ENCODE results near the gene TRPM8.

TRPM8 gene

GRCh38 chr2:233928594-233929351 lies 11.6 kb downstream of the TRPM8 start:
- H3K4me3 ChIP-seq (ENCODE audit: low read depth, low read length) = no peak overlapping the region
- TF ChIP-seq CTCF (IDR thresholded peaks at IDR 0.05; ENCODE audit: low read depth, low read length) (peak; percentile 74), MAX (IDR thresholded peaks at IDR 0.05; ENCODE audit: low read depth, low read length) (no peak)
- DNase-seq (ENCODE audit: low read depth) = peak; percentile 61

GRCh38 chr2:233929352-233930022 lies 12.3 kb downstream of the TRPM8 start:
- H3K4me3 ChIP-seq (ENCODE audit: low read depth, low read length) = no peak overlapping the region
- peak; percentile 41 for DNase-seq (ENCODE audit: low read depth)
- TF ChIP-seq POLR2A (IDR thresholded peaks at IDR 0.05; ENCODE audit: extremely low read depth, insufficient read length) (no peak), MAX (IDR thresholded peaks at IDR 0.05; ENCODE audit: low read depth, low read length) (no peak), CTCF (IDR thresholded peaks at IDR 0.05; ENCODE audit: low read depth, low read length) (no peak), MYC (IDR thresholded peaks at IDR 0.05; ENCODE audit: low read depth, low read length) (no peak)

GRCh38 chr2:233934524-233934923 lies 17.4 kb downstream of the TRPM8 start:
- no peak for DNase-seq (ENCODE audit: low read depth)
- TF ChIP-seq MAX (IDR thresholded peaks at IDR 0.05; ENCODE audit: low read depth, low read length) = no peak
- H3K4me3 ChIP-seq (ENCODE audit: low read depth, low read length) = no peak overlapping the region

- DNase-seq (ENCODE audit: low read depth) = no peak
- H3K4me3 ChIP-seq (ENCODE audit: low read depth, low read length) = no peak overlapping the region
- TF ChIP-seq MAX (IDR thresholded peaks at IDR 0.05; ENCODE audit: low read depth, low read length) (no peak), CTCF (IDR thresholded peaks at IDR 0.05; ENCODE audit: low read depth, low read length) (no peak), POLR2A (IDR thresholded peaks at IDR 0.05; ENCODE audit: extremely low read depth, insufficient read length) (no peak), MYC (IDR thresholded peaks at IDR 0.05; ENCODE audit: low read depth, low read length) (no peak)
These were observed 18.3 kb downstream of the TRPM8 start for GRCh38 chr2:233935426-233935825.

- no peak for DNase-seq (ENCODE audit: low read depth)
- no peak overlapping the region for H3K4me3 ChIP-seq (ENCODE audit: low read depth, low read length)
- TF ChIP-seq MAX (IDR thresholded peaks at IDR 0.05; ENCODE audit: low read depth, low read length) (no peak), POLR2A (IDR thresholded peaks at IDR 0.05; ENCODE audit: extremely low read depth, insufficient read length) (no peak), MYC (IDR thresholded peaks at IDR 0.05; ENCODE audit: low read depth, low read length) (no peak), CTCF (IDR thresholded peaks at IDR 0.05; ENCODE audit: low read depth, low read length) (no peak)
These were observed 18.9 kb downstream of the TRPM8 start for GRCh38 chr2:233936089-233936488.

- TF ChIP-seq CTCF (IDR thresholded peaks at IDR 0.05; ENCODE audit: low read depth, low read length) (no peak), MAX (IDR thresholded peaks at IDR 0.05; ENCODE audit: low read depth, low read length) (no peak), POLR2A (IDR thresholded peaks at IDR 0.05; ENCODE audit: extremely low read depth, insufficient read length) (no peak)
- no peak overlapping the region for H3K4me3 ChIP-seq (ENCODE audit: low read depth, low read length)
- DNase-seq (ENCODE audit: low read depth) = no peak
These were observed 21.6 kb downstream of the TRPM8 start for GRCh38 chr2:233938676-233939370.

Measured in NB4 (cell line).